Measurements from ENCODE around the gene SLC9A8.

SLC9A8 gene

DNA sequence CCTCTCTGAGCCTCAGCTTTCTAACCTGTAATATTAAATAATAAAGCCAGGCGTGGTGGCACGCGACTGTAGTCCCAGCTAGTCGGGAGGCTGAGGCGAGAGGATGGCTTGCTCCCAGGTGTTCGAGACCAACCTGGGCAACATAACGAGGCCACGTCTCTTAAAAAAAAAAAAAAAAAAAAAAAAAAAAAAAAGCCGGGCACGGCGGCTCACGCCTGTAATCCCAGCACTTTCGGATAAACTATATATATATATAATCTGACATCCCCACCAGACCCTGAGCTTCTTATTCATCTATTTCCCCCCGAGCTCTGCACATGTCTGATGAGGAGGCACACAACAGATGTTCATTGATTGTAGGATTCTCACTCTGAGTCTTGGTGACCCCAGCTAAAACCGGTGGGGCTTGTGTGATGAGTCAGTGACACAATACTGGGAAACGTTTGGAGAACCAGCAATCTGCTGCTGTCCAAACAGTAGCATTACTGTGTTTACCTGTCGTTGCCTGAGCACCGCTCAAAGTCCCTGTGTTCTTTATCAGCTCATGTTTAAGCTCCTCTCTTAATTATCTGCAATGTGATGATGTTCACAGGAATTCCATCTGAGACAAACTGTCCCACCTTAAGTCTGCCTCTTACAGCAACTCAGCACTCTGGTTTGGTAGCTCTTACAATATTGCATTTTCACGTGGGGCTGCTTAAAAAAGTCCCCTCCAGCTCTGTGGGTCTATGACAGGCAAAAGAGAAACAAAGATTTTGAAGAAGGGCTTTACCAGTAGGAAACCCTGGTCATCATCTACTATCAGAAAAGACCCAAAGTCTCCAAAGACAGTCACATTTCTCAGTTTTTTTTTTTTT, 103.7 kb downstream of the SLC9A8 start:
- TF ChIP-seq JUND (IDR thresholded peaks at IDR 0.05; ENCODE audit: low read depth) = no peak
- in situ Hi-C loops (cut with HindIII; ENCODE audit: low pct_unique_long_range_greater_than_20kb, low sequenced_read_pairs) = no loop called here
- peak; percentile 50 to 88 for DNase-seq (ENCODE audit: low read depth in 1 of 2, low spot score in 1 of 2)

DNA sequence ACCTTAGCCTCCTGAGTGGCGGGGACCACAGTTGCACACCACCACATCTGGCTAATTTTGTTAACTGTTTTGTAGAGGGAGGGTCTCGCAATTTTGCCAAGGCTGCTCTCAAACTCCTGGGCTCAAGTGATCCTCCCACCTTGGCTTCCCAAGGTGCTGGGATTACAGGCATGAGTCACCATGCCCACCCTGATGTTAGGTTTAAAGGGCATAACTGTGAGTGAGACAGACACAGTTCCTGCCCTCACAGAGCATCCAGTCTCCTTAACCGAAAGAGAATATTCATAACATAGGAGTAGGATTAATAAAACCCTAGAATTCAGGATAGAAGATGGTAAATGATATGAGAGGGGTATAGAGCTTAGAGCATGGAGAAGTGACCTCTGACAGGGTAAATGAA, 105.8 kb downstream of the SLC9A8 start:
- TF ChIP-seq JUND (IDR thresholded peaks at IDR 0.05; ENCODE audit: low read depth) = no peak
- in situ Hi-C loops (cut with HindIII; ENCODE audit: low pct_unique_long_range_greater_than_20kb, low sequenced_read_pairs) = no loop called here
- no peak for DNase-seq (ENCODE audit: low read depth in 1 of 2, low spot score in 1 of 2)

DNA sequence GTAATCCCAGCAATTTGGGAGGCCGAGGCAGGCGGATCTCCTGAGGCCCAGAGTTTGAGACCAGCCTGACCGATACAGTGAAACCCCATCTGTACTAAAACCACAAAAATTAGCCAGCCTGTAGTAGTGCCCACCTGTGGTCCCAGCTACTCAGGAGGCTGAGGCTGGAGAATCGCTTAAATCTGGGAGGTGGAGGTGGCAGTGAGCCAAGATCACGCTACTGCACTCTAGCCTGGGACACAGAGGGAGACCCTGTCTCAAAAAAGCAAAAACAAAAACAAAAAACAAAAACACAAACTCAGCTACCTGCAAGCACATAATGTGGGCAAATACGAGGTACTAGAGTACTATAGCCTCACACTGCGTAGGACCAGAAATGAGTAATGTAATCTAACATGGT, 106.4 kb downstream of the SLC9A8 start:
- DNase-seq (ENCODE audit: low read depth in 1 of 2, low spot score in 1 of 2) = no peak
- in situ Hi-C loops (cut with HindIII; ENCODE audit: low pct_unique_long_range_greater_than_20kb, low sequenced_read_pairs) = no loop called here
- no peak for TF ChIP-seq JUND (IDR thresholded peaks at IDR 0.05; ENCODE audit: low read depth)

GRCh38 chr20:49919461-49919860, 106.8 kb downstream of the SLC9A8 start:
- in situ Hi-C loops (cut with HindIII; ENCODE audit: low pct_unique_long_range_greater_than_20kb, low sequenced_read_pairs) = no loop called here
- peak in 1 of 2 experiments; percentile 47 for DNase-seq (ENCODE audit: low read depth in 1 of 2, low spot score in 1 of 2)
- TF ChIP-seq JUND (IDR thresholded peaks at IDR 0.05; ENCODE audit: low read depth) = no peak

DNA sequence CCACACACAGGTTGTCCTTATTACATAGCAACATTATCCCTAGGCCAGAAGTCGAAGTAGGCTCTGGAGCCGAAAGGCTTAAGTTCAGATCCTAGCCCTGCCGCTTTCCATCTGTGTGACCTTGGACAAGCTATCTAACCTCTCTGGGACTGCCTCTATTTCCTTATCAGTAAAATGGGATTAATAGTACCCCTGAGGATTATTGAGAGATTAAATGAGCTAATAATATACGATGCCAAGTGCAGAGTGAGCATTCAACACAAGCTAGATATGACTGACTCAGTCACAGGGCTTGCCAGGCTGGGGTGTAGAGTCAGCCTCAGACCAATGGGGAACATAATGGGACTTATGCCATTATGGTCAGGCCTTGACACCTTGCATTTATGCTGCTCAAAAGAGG, 111.6 kb downstream of the SLC9A8 start:
- no peak for TF ChIP-seq JUND (IDR thresholded peaks at IDR 0.05; ENCODE audit: low read depth)
- in situ Hi-C loops (cut with HindIII; ENCODE audit: low pct_unique_long_range_greater_than_20kb, low sequenced_read_pairs) = no loop called here
- DNase-seq (ENCODE audit: low read depth in 1 of 2, low spot score in 1 of 2) = no peak

GRCh38 chr20:49925901-49926454, 113.3 kb downstream of the SLC9A8 start:
- DNase-seq (ENCODE audit: low read depth in 1 of 2, low spot score in 1 of 2) = no peak
- in situ Hi-C loops (cut with HindIII; ENCODE audit: low pct_unique_long_range_greater_than_20kb, low sequenced_read_pairs) = no loop called here
- TF ChIP-seq JUND (IDR thresholded peaks at IDR 0.05; ENCODE audit: low read depth) = no peak

DNA sequence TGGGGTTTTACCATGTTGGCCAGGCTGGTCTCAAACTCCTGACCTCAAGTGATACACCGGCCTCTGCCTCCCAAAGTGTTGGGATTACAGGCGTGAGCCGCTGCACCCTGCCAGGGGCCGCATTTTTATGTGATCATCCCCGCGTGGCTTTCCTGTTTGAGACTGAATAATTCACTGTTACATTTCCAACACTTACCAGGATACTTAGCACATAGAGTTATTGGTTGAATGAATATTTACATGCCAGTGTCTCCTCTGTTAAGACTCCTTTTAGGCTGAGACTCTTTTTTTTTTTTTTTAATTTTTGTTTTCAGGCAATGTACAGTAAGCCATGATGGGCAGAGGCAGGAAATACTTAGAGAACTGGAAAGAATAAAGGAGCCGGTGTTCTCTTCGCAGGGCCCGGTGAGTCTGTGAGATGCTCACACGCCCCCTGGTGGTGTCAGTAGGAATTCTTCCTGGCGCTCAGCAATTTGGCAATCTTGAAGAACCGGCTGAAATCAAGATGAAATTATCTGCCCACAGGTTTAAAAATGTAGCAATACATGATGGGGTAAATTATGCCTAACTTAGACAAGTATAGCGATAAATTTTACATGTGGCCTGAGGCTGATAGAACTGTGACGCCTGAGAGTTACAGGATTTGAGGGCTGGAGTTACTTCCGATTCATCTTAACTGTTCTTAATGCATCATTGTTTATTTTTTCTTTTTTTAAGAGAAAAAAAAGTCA, 115.9 kb downstream of the SLC9A8 start:
- in situ Hi-C loops (cut with HindIII; ENCODE audit: low pct_unique_long_range_greater_than_20kb, low sequenced_read_pairs) = no loop called here
- no peak for TF ChIP-seq JUND (IDR thresholded peaks at IDR 0.05; ENCODE audit: low read depth)
- DNase-seq (ENCODE audit: low read depth in 1 of 2, low spot score in 1 of 2) = peak; percentile 83 to 92

- in situ Hi-C loops (cut with HindIII; ENCODE audit: low pct_unique_long_range_greater_than_20kb, low sequenced_read_pairs) = no loop called here
- TF ChIP-seq JUND (IDR thresholded peaks at IDR 0.05; ENCODE audit: low read depth) = no peak
- DNase-seq (ENCODE audit: low read depth in 1 of 2, low spot score in 1 of 2) = no peak
Observed at GRCh38 chr20:49929142-49929494, 116.5 kb downstream of the SLC9A8 start.

GRCh38 chr20:49935746-49936152, 123.1 kb downstream of the SLC9A8 start:
- in situ Hi-C loops (cut with HindIII; ENCODE audit: low pct_unique_long_range_greater_than_20kb, low sequenced_read_pairs) = no loop called here
- TF ChIP-seq JUND (IDR thresholded peaks at IDR 0.05; ENCODE audit: low read depth) = no peak
- DNase-seq (ENCODE audit: low read depth in 1 of 2, low spot score in 1 of 2) = no peak

DNA sequence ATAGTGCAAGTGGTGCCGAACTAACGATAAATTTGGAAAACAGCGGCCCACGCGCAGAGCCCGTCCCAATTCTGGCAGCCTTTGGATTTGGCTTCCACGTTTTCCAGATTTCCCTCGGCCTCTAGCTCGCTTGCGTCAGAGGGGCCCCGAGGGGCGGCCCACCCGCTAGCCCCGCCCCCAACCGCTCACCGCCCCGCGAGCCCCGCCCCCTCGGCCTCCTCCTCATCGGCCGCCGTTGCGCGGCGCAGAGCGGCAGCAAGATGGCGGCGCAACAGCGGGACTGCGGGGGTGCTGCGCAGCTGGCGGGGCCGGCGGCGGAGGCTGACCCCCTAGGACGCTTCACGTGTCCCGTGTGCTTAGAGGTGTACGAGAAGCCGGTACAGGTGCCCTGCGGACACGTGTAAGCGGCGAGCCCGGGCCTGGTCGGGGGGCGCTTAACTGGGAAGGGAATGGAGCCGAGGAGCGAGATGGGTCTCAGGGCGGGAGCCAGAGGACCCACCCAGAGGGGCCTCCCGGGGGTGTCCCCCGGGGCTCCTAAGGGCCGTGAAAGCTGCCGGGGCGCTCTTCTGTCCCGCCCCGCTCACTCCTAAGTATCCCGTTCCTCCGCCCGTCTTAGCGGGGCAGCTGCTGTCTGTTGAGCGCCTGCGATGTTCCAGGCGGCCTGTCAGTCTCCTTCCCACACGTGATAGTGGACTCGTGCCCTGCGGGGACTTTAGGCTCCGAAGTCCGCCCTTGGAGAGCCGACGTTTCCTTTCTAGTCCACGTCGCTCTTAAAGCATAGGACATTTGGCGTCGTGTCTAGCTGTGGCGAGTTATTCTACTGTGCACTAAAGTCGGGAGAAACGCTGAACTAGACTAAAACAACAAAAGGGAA, 123.8 kb downstream of the SLC9A8 start, which contains the start of gene RNF114:
TSS of gene RNF114 (plus strand) at position 245 of the 874 bp plus-strand sequence. CDS start at position 261, 16 bp downstream.
- no peak for TF ChIP-seq JUND (IDR thresholded peaks at IDR 0.05; ENCODE audit: low read depth)
- in situ Hi-C loops (cut with HindIII; ENCODE audit: low pct_unique_long_range_greater_than_20kb, low sequenced_read_pairs) = no loop called here
- DNase-seq (ENCODE audit: low read depth in 1 of 2, low spot score in 1 of 2) = peak; percentile 77 to 96

- peak in 1 of 2 experiments; percentile 78 for DNase-seq (ENCODE audit: low read depth in 1 of 2, low spot score in 1 of 2)
- no peak for TF ChIP-seq JUND (IDR thresholded peaks at IDR 0.05; ENCODE audit: low read depth)
- in situ Hi-C loops (cut with HindIII; ENCODE audit: low pct_unique_long_range_greater_than_20kb, low sequenced_read_pairs) = no loop called here
Observed at GRCh38 chr20:49937027-49937929, 124.7 kb downstream of the SLC9A8 start.
